HG03520 (cell line): ENCODE measurements around the gene LCLAT1.

ENCODE experiments used
- ATAC-seq: cut with Tn5 transposase; IDR thresholded peaks from one replicate; pipeline ENCODE4 v1.9.1; 2021; ENCODE audit warnings: mild to moderate bottlenecking, moderate library complexity; ENCODE audit not compliant: unreplicated experiment

LCLAT1 gene

GRCh38 chr2:30422444-30423040, 24.5 kb upstream of the LCLAT1 start:
- ATAC-seq = peak; percentile 70

GRCh38 chr2:30424231-30424630, 22.8 kb upstream of the LCLAT1 start:
- no peak for ATAC-seq

GRCh38 chr2:30425326-30425725, 21.7 kb upstream of the LCLAT1 start:
- ATAC-seq = no peak

GRCh38 chr2:30427606-30428347, 19.3 kb upstream of the LCLAT1 start:
- ATAC-seq = no peak

GRCh38 chr2:30428348-30428662, 18.7 kb upstream of the LCLAT1 start:
- no peak for ATAC-seq

GRCh38 chr2:30428827-30429461, 18.1 kb upstream of the LCLAT1 start:
- ATAC-seq = no peak

- no peak for ATAC-seq
Observed at GRCh38 chr2:30433541-30434299, 13.3 kb upstream of the LCLAT1 start.

- no peak for ATAC-seq
Observed at GRCh38 chr2:30434708-30435107, 12.3 kb upstream of the LCLAT1 start.

GRCh38 chr2:30436859-30437435, 10.1 kb upstream of the LCLAT1 start:
- ATAC-seq = no peak

GRCh38 chr2:30437809-30438548, 9.1 kb upstream of the LCLAT1 start:
- no peak for ATAC-seq

GRCh38 chr2:30439296-30439695, 7.8 kb upstream of the LCLAT1 start:
- ATAC-seq = no peak

GRCh38 chr2:30439879-30440278, 7.2 kb upstream of the LCLAT1 start:
- ATAC-seq = no peak

- ATAC-seq = no peak
Observed at GRCh38 chr2:30441023-30441422, 6.0 kb upstream of the LCLAT1 start.

GRCh38 chr2:30443081-30443480, 4.0 kb upstream of the LCLAT1 start:
- ATAC-seq = no peak

- ATAC-seq = no peak
Observed at GRCh38 chr2:30444273-30444672, 2.8 kb upstream of the LCLAT1 start.

GRCh38 chr2:30445266-30445821, 1.7 kb upstream of the LCLAT1 start:
- no peak for ATAC-seq

- ATAC-seq = no peak
Observed at GRCh38 chr2:30446602-30447148, 371 bp upstream of the LCLAT1 start.

GRCh38 chr2:30448308-30448707, 1.3 kb downstream of the LCLAT1 start:
- no peak for ATAC-seq

- no peak for ATAC-seq
Observed at GRCh38 chr2:30448866-30449265, 1.8 kb downstream of the LCLAT1 start.

- no peak for ATAC-seq
Observed at GRCh38 chr2:30450025-30450424, 3.0 kb downstream of the LCLAT1 start.
